OCI-M2 (cell line): ENCODE measurements around the gene RPL21.
"Not testable (repeated sequence)": the region's sequence is repeated elsewhere in the genome, so short reads cannot be mapped to it uniquely, and the experiment has no call there.

Experiments used
- DNase-seq: peaks from one replicate; lab custom pipeline; 2025; ENCODE audit not compliant: unreplicated experiment; lab: John Stamatoyannopoulos, UW

Gene RPL21

GRCh38 chr13:27283906-27284493 is 32.6 kb downstream of the RPL21 start:
- no peak for DNase-seq

DNA sequence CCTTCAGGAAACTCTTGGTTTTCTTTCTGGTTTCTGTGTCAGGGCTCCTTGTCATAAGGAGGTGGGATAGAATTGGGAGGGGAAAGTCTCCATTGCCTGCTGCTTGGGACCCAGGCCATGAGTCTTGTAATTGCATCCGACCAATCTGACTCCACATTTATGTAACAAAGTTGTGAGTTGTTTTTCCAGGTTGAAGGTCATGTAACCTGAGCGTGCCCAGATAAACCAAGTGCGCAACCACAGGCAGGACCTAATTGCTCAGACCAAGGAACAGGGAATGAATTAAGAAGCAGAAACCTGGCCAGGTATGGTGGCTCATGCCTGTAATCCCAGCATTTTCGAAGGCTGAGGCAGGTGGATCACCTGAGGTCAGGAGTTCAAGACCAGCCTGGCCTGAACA is 37.0 kb downstream of the RPL21 start:
- DNase-seq: no peak

DNA sequence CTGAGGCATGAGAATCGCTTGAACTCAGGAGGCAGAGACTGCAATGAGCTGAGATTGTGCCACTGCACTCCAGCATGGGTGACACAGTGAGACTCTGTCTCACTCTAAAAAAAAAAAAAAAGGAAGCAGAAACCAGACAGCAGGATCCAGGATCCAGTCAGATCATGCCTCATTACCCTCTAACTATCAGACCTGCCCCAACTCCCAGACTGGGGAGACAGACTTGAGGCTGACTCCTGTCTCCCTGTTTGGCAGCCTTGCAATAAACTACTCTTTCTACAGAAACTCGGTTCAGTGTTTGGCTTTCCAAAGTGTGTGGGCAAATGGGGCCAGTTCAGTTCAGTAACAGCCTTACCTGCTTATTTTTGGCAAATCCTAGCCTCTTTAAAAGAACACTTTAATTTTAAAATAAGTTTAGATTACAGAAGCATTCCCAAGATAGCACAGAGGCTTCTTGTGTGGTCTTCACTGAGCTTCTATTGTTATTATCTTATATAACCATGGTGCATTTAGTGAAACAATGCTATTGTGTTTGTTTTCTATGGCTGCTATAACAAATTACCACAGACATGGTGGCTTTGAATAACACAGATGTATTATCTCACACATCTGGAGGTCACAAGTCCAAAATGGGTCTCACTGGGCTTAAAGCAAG is 37.8 kb downstream of the RPL21 start:
- no peak for DNase-seq

GRCh38 chr13:27290715-27291114 is 39.4 kb downstream of the RPL21 start:
- DNase-seq: no peak

- not testable (repeated sequence) for DNase-seq
Observed at GRCh38 chr13:27291967-27292366, 40.6 kb downstream of the RPL21 start.

DNA sequence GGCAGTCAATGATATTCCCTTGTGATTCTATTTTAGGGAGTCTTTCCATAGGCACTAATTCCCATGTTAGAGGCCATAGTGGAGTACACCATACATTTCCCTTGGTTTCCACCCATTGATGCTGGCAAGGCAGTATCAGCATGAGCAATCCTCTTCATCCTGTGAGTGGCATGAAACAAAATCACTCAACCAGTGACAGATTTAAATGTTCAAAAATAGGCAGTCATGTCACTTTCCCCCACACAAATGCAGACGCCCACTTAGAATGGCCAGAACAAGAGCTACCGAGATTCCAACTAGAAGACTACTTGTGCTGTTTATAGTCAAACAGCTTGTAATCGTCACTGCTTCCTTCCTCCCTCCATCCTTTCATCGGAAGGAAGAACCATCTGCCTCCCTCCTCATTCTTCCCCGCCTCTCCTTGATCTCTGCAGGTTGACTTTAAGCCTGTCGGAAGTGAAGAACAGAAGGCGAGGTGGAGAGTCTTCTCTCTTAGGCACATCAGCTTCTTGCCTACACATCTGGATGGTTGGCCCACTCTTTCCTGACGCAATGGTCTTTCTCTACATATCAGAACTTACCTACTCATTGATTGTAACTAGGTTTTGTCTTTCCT is 41.8 kb downstream of the RPL21 start:
- no peak for DNase-seq

GRCh38 chr13:27293873-27294515 is 42.6 kb downstream of the RPL21 start:
- DNase-seq: no peak

GRCh38 chr13:27295096-27295495 is 43.7 kb downstream of the RPL21 start:
- DNase-seq: no peak

DNA sequence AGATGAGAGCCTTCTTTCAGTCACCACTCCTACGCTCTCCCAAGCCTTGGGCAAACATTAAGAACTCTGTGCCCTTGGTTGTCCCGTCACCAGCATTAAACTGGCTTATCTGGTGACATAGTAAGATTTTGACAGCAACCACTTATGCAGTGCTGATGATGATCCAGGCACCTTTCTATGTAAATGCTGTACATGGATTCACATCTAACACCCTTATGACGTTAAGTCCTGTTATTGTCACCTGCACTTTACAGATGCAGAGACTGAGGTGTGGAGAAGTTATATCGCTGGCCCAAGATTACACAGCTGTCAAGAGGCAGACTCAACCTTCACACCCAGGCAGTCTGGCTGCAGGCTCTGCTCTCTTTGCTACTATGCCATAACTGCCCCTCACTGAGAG is 44.3 kb downstream of the RPL21 start:
- DNase-seq: no peak

GRCh38 chr13:27296496-27296895 is 45.1 kb downstream of the RPL21 start:
- DNase-seq: no peak

DNA sequence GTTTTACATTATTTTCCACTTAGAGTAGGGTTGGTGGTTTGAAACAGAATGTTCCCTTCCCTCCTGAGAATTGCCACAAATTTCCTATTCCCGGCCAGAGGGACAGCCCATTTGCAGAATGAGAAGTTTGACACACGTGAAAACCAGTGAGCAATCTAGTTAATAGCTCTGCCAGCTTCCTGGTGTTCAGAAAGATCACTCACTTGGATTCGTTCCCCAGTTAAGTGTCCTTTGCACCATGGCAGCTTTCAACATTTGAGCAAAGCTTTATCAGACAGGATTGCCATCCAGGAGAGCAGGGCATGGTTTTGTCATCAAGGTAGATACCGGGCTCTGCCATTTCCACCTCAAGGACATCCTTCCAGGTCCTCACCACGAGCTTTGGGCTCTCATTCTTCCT is 47.5 kb downstream of the RPL21 start:
- no peak for DNase-seq

GRCh38 chr13:27300406-27300805 is 49.0 kb downstream of the RPL21 start:
- not testable (repeated sequence) for DNase-seq

- no peak for DNase-seq
Observed at GRCh38 chr13:27300941-27301586, 49.7 kb downstream of the RPL21 start.

GRCh38 chr13:27302643-27303262 is 51.4 kb downstream of the RPL21 start:
- no peak for DNase-seq

- DNase-seq: no peak
Observed at GRCh38 chr13:27304099-27304498, 52.7 kb downstream of the RPL21 start.

- DNase-seq: no peak
Observed at GRCh38 chr13:27304611-27305010, 53.3 kb downstream of the RPL21 start.
